GM19025 (cell line): Measurements from ENCODE around the gene MSX2.

Experiments used
- ATAC-seq: cut with Tn5 transposase; IDR thresholded peaks from one replicate; pipeline ENCODE4 v1.9.1; 2021; ENCODE audit warnings: mild to moderate bottlenecking, low read depth, moderate library complexity; ENCODE audit not compliant: unreplicated experiment

The MSX2 gene

DNA sequence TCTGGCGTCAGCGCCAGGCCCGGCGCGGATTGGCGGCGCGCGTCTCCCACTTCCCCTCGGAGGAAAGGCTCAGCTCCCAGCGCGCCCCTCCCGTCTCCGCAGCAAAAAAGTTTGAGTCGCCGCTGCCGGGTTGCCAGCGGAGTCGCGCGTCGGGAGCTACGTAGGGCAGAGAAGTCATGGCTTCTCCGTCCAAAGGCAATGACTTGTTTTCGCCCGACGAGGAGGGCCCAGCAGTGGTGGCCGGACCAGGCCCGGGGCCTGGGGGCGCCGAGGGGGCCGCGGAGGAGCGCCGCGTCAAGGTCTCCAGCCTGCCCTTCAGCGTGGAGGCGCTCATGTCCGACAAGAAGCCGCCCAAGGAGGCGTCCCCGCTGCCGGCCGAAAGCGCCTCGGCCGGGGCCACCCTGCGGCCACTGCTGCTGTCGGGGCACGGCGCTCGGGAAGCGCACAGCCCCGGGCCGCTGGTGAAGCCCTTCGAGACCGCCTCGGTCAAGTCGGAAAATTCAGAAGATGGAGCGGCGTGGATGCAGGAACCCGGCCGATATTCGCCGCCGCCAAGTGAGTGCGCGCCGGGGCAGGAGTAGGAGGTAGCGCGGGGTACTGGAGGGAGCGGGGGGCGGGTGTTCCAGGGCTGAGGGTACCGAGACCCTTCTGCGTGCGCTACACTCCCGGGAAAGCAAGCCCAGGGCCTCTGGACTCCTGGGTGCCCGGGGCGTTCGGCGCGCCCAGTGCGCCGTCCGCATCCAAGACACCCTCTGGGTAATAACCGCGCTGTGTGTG, at the start of gene MSX2:
Gene MSX2 (plus strand): TSS at position 99 of the 777 bp plus-strand sequence. CDS start 78 bp downstream, at position 177.
- ATAC-seq, result no peak

GRCh38 chr5:174675110-174675509, 49.3 kb upstream of the MSX2 start:
- no peak for ATAC-seq

- no peak for ATAC-seq
Observed at GRCh38 chr5:174675916-174676315, 48.5 kb upstream of the MSX2 start.

GRCh38 chr5:174678107-174678506, 46.3 kb upstream of the MSX2 start:
- ATAC-seq, result no peak

DNA sequence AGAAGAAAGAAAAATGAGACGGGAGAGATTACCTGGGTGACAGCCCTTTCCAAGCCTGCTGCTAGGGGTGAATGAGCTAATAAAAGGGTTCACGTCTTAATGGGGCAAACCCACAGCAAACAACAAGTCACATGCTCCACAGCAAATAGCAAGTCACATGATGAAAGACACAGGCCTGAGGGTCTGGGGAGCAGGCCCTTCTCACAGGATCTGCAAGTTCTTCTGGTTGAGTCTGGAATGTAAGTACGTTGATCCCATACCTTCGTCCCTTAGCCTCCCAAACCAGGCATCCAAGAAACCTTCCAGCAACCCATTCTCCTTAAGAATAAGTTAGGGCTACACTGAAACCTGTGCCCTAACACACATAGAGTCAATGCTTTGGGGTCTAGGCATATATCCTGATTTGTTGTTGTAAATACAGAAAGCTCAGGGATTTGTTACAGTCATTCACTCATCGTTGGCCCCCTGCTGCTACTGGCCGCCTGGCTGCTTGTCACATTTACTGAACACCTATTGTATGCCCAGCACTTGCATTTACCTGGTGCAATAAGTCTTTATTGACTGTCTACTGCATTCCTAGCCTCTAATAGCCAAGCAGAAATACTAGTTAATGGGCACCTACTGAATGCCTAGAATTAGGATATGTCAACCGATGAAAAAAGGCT, 43.3 kb upstream of the MSX2 start:
- no peak for ATAC-seq

DNA sequence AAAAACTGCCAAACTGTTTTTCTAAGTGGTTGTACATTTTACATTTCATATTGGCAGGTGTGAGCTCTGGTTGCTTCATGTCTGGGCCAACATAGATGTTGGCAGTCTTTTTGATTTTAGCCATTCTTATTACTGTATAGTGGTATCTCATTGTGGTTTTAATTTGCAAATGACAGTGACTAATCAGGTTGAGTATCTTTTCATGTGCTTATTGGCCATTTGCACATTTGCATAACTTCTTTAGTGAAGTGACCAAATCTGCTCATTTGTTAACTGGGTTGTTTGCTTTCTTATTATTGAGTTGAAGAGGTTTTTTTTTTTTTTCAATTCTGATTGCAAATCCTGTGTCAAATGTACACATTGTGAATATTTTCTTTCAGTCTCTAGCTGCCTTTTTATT, 36.9 kb upstream of the MSX2 start:
- no peak for ATAC-seq

GRCh38 chr5:174688441-174689354, 35.7 kb upstream of the MSX2 start:
- no peak for ATAC-seq

- ATAC-seq, result no peak
Observed at GRCh38 chr5:174690271-174690670, 34.1 kb upstream of the MSX2 start.

- no peak for ATAC-seq
Observed at GRCh38 chr5:174692381-174692780, 32.0 kb upstream of the MSX2 start.

GRCh38 chr5:174692982-174693422, 31.4 kb upstream of the MSX2 start:
- no peak for ATAC-seq

- no peak for ATAC-seq
Observed at GRCh38 chr5:174693697-174694385, 30.5 kb upstream of the MSX2 start.

- ATAC-seq, result no peak
Observed at GRCh38 chr5:174694611-174695010, 29.8 kb upstream of the MSX2 start.

DNA sequence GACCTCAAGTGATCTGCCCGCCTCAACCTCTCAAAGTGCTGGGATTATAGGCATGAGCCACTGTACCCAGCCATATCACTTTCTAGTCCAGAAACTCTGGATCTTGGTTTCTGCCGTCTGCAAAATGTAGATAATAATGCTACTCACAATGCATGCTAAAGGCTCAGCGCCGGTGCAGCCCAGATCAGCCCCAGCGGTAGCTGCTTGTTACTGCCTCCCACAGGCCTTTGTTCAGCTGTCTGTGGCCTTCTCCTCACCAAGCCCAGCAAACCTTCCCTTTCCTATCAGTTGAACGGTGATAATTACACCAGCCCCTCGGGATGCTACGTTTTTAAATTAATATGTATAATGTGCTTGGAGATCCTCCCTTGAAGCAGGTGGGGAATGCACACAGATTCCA, 26.2 kb upstream of the MSX2 start:
- no peak for ATAC-seq

DNA sequence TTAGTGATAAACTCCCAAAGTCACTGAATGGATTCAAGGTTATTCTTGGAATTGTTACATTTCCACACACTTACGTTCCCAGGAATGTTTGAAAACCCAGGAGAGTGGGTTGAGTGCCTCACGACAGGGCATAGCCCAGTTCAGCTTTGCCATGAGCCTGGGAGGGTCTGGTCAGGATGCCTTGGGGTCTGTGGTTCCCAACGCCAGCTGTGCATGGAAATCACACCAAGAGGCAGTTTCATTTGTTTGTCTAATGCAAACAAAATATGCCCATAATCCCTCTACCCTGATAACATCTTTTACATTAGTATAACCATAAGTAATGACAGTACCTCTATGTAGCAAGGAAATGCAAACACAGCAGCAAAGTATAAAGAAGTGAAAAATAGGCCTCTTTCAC, 25.3 kb upstream of the MSX2 start:
- no peak for ATAC-seq

GRCh38 chr5:174706997-174707572, 17.3 kb upstream of the MSX2 start:
- no peak for ATAC-seq

GRCh38 chr5:174707671-174708070, 16.7 kb upstream of the MSX2 start:
- ATAC-seq, result no peak

DNA sequence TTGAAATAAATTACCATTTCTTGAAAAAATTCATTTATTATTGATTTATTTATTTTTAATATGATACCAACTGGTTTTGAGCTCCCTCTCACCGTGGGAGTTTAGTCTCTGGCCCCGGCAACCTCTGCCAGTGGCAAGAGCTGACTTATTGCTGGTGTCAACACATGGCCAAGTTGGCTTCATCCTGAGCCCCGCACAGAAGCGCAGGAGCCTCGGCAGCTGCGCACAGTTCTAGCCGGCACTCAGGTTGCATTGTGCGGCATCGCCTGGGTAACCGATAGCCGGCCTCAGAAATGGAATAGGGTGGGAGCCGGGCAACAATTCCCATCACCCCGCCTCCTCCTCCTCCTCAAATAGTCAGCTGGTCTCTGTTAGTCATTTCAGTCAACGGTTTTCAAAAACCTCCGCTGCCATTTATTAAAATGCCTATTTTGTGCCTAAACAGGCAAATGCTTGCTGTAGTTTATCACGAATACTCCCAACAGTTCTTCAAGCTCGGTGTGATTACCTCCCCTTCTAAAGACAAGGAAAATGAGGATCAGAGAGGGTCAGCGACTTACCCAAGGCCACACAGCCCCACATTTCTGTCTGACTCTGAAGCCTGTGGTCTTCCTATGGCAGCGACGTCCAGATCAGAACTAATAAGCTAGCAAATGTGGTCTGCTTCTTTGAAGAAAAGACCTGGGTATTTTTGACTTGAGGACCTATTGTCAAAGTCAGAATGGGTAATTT, 15.7 kb upstream of the MSX2 start:
- no peak for ATAC-seq

DNA sequence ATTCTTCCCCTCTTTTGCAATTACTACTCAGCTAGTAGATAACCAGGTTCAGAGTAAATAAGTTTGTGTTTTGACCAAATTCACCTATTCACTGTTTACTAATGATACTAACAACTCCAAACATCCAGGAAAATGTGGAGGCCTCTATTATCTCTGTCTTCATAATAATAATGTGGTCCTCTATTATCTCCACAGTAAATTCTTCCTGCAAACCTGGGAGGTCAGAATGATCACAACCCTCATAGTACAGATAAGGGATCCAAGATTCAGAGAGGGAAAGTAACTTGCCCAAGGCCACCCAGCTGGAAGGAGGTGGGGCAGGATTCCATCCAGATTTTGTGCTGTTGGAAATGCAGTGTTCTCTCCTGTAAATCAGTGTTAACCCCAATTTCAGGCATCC, 9.6 kb upstream of the MSX2 start:
- no peak for ATAC-seq

- ATAC-seq, result no peak
Observed at GRCh38 chr5:174715804-174716203, 8.6 kb upstream of the MSX2 start.
